ENCODE measurements around the gene MPV17.
A peak's percentile ranks its signal among the peaks of the same experiment; 100 is the strongest.
"Not testable (repeated sequence)": the region's sequence is repeated elsewhere in the genome, so short reads cannot be mapped to it uniquely, and the experiment has no call there.

The MPV17 gene

GRCh38 chr2:27322766-27323595, at the start of gene MPV17:
Gene MPV17 (minus strand): TSS chr2:27323097. CDS start chr2:27322517, 580 bp downstream.
- DNase-seq (ENCODE audit: low read depth in 1 of 2, low spot score in 1 of 2) = peak; percentile 75

GRCh38 chr2:27370816-27371620, 48.1 kb upstream of the MPV17 start:
- no peak for DNase-seq (ENCODE audit: low read depth in 1 of 2, low spot score in 1 of 2)

GRCh38 chr2:27370026-27370815, 47.3 kb upstream of the MPV17 start, which contains the start of the genes EIF2B4 and SNX17:
Gene EIF2B4 (minus strand): TSS chr2:27370338. CDS start chr2:27370314, 24 bp downstream.
Gene SNX17 (plus strand): TSS chr2:27370616. CDS start chr2:27370744, 128 bp downstream.
- DNase-seq (ENCODE audit: low read depth in 1 of 2, low spot score in 1 of 2) = peak; percentile 98 to 99

- no peak for DNase-seq (ENCODE audit: low read depth in 1 of 2, low spot score in 1 of 2)
These were observed 46.7 kb upstream of the MPV17 start for GRCh38 chr2:27369471-27370025.

- DNase-seq (ENCODE audit: low read depth in 1 of 2, low spot score in 1 of 2) = no peak
These were observed 41.0 kb upstream of the MPV17 start for GRCh38 chr2:27363933-27364332.

GRCh38 chr2:27362678-27363420, 40.0 kb upstream of the MPV17 start:
- DNase-seq (ENCODE audit: low read depth in 1 of 2, low spot score in 1 of 2) = no peak

- DNase-seq (ENCODE audit: low read depth in 1 of 2, low spot score in 1 of 2) = peak; percentile 83 to 87
These were observed 33.7 kb upstream of the MPV17 start, which contains the start of gene GTF3C2 for GRCh38 chr2:27356382-27357181. Gene GTF3C2 (minus strand): TSS chr2:27356764. CDS start chr2:27343554, 13,210 bp downstream.

- no peak for DNase-seq (ENCODE audit: low read depth in 1 of 2, low spot score in 1 of 2)
These were observed 33.1 kb upstream of the MPV17 start for GRCh38 chr2:27356056-27356381.

GRCh38 chr2:27354597-27354927, 31.7 kb upstream of the MPV17 start:
- no peak for DNase-seq (ENCODE audit: low read depth in 1 of 2, low spot score in 1 of 2)

- no peak for DNase-seq (ENCODE audit: low read depth in 1 of 2, low spot score in 1 of 2)
These were observed 31.1 kb upstream of the MPV17 start for GRCh38 chr2:27353762-27354596.

- not testable (repeated sequence) for DNase-seq (ENCODE audit: low read depth in 1 of 2, low spot score in 1 of 2)
These were observed 30.5 kb upstream of the MPV17 start for GRCh38 chr2:27353386-27353761.

- DNase-seq (ENCODE audit: low read depth in 1 of 2, low spot score in 1 of 2) = no peak
These were observed 29.1 kb upstream of the MPV17 start for GRCh38 chr2:27351802-27352598.

GRCh38 chr2:27350106-27350693, 27.3 kb upstream of the MPV17 start:
- no peak for DNase-seq (ENCODE audit: low read depth in 1 of 2, low spot score in 1 of 2)

GRCh38 chr2:27347641-27348040, 24.7 kb upstream of the MPV17 start:
- DNase-seq (ENCODE audit: low read depth in 1 of 2, low spot score in 1 of 2) = no peak

- DNase-seq (ENCODE audit: low read depth in 1 of 2, low spot score in 1 of 2) = no peak
These were observed 13.3 kb upstream of the MPV17 start for GRCh38 chr2:27336173-27336572.

GRCh38 chr2:27335311-27335710, 12.4 kb upstream of the MPV17 start:
- no peak for DNase-seq (ENCODE audit: low read depth in 1 of 2, low spot score in 1 of 2)

- DNase-seq (ENCODE audit: low read depth in 1 of 2, low spot score in 1 of 2) = no peak
These were observed 1.8 kb upstream of the MPV17 start for GRCh38 chr2:27324720-27325119.

Measured in activated T-helper 1 cell treated with anti-CD3 and anti-CD28 coated beads, Interleukin-2, amount 50 U/mL, for 16 hours (primary cell).